Measurements from ENCODE around the gene PDK4. TPM values are rescaled to one million over a fixed set of nuclear protein-coding genes. Genes with fewer than 3 reads are reported as not detected.

The PDK4 gene
- total and polyA plus RNA-seq, 2 of the 13 experiments (the other 11 are each of a cell fraction or from before 2014, with no cell fraction given): 0.04 TPM; not detected in 1

DNA sequence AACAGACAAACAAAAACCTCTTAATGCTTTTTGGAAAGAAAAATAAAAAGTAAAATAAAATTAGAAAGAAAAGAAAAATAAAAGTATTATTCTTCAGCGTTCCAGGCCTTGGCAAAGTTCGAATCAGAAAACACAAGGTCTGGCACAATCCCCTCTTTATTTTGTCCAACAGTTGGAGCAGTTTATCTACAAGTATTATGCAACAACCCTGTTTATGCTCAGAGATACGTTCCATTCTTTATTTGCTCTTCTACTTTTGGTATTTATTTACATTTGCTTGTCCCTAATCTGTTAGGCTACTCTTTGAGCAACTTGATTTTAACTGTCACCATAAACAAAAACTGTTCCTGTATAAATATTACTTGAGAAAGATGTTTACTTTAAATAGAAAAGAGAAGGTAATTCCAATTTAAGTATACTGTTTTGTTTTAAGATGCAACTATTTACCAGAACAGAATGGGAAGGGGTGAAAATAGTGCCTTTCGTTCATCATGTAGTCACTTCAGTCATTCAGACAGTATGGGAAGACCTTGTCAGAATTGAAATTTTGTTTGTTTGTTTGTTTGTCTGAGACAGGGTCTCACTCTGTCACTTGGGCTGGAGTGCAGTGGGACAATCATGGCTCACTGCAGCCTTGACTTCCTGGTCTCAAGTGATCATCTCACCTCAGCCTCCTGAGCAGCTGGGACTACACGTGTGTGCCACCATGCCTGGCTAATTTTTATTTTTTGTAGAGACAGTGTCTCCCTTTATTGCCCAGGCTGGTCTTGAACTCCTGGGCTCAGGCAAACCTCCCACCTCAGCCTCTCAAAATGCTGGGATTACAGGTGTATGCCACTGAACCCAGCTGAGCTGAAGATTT is 5.7 kb downstream of the PDK4 start (continued):
- TF ChIP-seq, protein P1, sequence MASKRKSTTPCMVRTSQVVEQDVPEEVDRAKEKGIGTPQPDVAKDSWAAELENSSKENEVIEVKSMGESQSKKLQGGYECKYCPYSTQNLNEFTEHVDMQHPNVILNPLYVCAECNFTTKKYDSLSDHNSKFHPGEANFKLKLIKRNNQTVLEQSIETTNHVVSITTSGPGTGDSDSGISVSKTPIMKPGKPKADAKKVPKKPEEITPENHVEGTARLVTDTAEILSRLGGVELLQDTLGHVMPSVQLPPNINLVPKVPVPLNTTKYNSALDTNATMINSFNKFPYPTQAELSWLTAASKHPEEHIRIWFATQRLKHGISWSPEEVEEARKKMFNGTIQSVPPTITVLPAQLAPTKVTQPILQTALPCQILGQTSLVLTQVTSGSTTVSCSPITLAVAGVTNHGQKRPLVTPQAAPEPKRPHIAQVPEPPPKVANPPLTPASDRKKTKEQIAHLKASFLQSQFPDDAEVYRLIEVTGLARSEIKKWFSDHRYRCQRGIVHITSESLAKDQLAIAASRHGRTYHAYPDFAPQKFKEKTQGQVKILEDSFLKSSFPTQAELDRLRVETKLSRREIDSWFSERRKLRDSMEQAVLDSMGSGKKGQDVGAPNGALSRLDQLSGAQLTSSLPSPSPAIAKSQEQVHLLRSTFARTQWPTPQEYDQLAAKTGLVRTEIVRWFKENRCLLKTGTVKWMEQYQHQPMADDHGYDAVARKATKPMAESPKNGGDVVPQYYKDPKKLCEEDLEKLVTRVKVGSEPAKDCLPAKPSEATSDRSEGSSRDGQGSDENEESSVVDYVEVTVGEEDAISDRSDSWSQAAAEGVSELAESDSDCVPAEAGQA (IDR thresholded peaks at IDR 0.05; ENCODE audit: low read depth): no peak
- TF ChIP-seq, protein P1 (CRISPR knock-in tag; IDR thresholded peaks at IDR 0.05; ENCODE audit: borderline replicate concordance): no peak
- TF ChIP-seq, protein P2, sequence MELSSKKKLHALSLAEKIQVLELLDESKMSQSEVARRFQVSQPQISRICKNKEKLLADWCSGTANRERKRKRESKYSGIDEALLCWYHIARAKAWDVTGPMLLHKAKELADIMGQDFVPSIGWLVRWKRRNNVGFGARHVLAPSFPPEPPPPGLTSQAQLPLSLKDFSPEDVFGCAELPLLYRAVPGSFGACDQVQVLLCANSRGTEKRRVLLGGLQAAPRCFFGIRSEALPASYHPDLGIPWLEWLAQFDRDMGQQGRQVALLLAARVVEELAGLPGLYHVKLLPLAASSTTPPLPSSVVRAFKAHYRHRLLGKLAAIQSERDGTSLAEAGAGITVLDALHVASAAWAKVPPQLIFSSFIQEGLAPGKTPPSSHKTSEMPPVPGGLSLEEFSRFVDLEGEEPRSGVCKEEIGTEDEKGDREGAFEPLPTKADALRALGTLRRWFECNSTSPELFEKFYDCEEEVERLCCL (CRISPR knock-in tag; IDR thresholded peaks at IDR 0.05; ENCODE audit: borderline replicate concordance): no peak
- peak; percentile 96 for TF ChIP-seq ISL2 (CRISPR knock-in tag; IDR thresholded peaks at IDR 0.05)
- TF ChIP-seq ZNF17 (CRISPR knock-in tag; IDR thresholded peaks at IDR 0.05): no peak
- no peak for TF ChIP-seq NPAS2 (CRISPR knock-in tag; IDR thresholded peaks at IDR 0.05; ENCODE audit: borderline replicate concordance)
- TF ChIP-seq, protein P3, sequence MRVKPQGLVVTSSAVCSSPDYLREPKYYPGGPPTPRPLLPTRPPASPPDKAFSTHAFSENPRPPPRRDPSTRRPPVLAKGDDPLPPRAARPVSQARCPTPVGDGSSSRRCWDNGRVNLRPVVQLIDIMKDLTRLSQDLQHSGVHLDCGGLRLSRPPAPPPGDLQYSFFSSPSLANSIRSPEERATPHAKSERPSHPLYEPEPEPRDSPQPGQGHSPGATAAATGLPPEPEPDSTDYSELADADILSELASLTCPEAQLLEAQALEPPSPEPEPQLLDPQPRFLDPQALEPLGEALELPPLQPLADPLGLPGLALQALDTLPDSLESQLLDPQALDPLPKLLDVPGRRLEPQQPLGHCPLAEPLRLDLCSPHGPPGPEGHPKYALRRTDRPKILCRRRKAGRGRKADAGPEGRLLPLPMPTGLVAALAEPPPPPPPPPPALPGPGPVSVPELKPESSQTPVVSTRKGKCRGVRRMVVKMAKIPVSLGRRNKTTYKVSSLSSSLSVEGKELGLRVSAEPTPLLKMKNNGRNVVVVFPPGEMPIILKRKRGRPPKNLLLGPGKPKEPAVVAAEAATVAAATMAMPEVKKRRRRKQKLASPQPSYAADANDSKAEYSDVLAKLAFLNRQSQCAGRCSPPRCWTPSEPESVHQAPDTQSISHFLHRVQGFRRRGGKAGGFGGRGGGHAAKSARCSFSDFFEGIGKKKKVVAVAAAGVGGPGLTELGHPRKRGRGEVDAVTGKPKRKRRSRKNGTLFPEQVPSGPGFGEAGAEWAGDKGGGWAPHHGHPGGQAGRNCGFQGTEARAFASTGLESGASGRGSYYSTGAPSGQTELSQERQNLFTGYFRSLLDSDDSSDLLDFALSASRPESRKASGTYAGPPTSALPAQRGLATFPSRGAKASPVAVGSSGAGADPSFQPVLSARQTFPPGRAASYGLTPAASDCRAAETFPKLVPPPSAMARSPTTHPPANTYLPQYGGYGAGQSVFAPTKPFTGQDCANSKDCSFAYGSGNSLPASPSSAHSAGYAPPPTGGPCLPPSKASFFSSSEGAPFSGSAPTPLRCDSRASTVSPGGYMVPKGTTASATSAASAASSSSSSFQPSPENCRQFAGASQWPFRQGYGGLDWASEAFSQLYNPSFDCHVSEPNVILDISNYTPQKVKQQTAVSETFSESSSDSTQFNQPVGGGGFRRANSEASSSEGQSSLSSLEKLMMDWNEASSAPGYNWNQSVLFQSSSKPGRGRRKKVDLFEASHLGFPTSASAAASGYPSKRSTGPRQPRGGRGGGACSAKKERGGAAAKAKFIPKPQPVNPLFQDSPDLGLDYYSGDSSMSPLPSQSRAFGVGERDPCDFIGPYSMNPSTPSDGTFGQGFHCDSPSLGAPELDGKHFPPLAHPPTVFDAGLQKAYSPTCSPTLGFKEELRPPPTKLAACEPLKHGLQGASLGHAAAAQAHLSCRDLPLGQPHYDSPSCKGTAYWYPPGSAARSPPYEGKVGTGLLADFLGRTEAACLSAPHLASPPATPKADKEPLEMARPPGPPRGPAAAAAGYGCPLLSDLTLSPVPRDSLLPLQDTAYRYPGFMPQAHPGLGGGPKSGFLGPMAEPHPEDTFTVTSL (CRISPR knock-in tag; IDR thresholded peaks at IDR 0.05; ENCODE audit: borderline replicate concordance): peak; percentile 96
- no peak for TF ChIP-seq ATM (IDR thresholded peaks at IDR 0.05; ENCODE audit: borderline replicate concordance)
- TF ChIP-seq TP53 (CRISPR knock-in tag; conservative IDR thresholded peaks at IDR 0.05): no peak
- TF ChIP-seq SP4 (CRISPR knock-in tag; IDR thresholded peaks at IDR 0.05): no peak
- TF ChIP-seq, protein P4, sequence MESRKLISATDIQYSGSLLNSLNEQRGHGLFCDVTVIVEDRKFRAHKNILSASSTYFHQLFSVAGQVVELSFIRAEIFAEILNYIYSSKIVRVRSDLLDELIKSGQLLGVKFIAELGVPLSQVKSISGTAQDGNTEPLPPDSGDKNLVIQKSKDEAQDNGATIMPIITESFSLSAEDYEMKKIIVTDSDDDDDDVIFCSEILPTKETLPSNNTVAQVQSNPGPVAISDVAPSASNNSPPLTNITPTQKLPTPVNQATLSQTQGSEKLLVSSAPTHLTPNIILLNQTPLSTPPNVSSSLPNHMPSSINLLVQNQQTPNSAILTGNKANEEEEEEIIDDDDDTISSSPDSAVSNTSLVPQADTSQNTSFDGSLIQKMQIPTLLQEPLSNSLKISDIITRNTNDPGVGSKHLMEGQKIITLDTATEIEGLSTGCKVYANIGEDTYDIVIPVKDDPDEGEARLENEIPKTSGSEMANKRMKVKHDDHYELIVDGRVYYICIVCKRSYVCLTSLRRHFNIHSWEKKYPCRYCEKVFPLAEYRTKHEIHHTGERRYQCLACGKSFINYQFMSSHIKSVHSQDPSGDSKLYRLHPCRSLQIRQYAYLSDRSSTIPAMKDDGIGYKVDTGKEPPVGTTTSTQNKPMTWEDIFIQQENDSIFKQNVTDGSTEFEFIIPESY (CRISPR knock-in tag; IDR thresholded peaks at IDR 0.05): no peak
- TF ChIP-seq ZNF572 (CRISPR knock-in tag; IDR thresholded peaks at IDR 0.05): no peak
